Forelimb muscle (tissue), 1 donor: ENCODE data around the gene SLC6A6. TPM values are rescaled to one million over a fixed set of nuclear protein-coding genes. Genes with fewer than 3 reads are reported as not detected.

Experiments
- DNase-seq: peaks from one replicate; pipeline ENCODE4 v3.0.0-alpha.2; 2013; ENCODE audit warnings: low read depth
- polyA plus RNA-seq: library from polyadenylated mRNA; unstranded; fragments of 120-200 nt; gene quantifications from one replicate; pipeline ENCODE4 v1.2.1, GENCODE V29; 2013; ENCODE audit not compliant: insufficient read length

The SLC6A6 gene
- polyA plus RNA-seq, 1 donor = 4.9 TPM

GRCh38 chr3:14371573-14372474 lies 30.6 kb upstream of the SLC6A6 start:
- DNase-seq = no peak

GRCh38 chr3:14372587-14372986 lies 29.8 kb upstream of the SLC6A6 start:
- no peak for DNase-seq

- DNase-seq = no peak
These were observed 28.5 kb upstream of the SLC6A6 start for GRCh38 chr3:14373753-14374376.

- DNase-seq = no peak
These were observed 27.9 kb upstream of the SLC6A6 start for GRCh38 chr3:14374444-14374883.

- no peak for DNase-seq
These were observed 27.2 kb upstream of the SLC6A6 start for GRCh38 chr3:14375192-14375591.

- DNase-seq = no peak
These were observed 25.9 kb upstream of the SLC6A6 start for GRCh38 chr3:14376348-14377043.

GRCh38 chr3:14377044-14377837 lies 25.2 kb upstream of the SLC6A6 start:
- no peak for DNase-seq

GRCh38 chr3:14377838-14378169 lies 24.6 kb upstream of the SLC6A6 start:
- no peak for DNase-seq

GRCh38 chr3:14378415-14378814 lies 24.0 kb upstream of the SLC6A6 start:
- DNase-seq = no peak

- no peak for DNase-seq
These were observed 22.6 kb upstream of the SLC6A6 start for GRCh38 chr3:14379843-14380242.

- DNase-seq = no peak
These were observed 16.2 kb upstream of the SLC6A6 start for GRCh38 chr3:14386254-14386653.

GRCh38 chr3:14388201-14388600 lies 14.2 kb upstream of the SLC6A6 start:
- DNase-seq = no peak

- no peak for DNase-seq
These were observed 13.2 kb upstream of the SLC6A6 start for GRCh38 chr3:14389166-14389606.

GRCh38 chr3:14389716-14390115 lies 12.7 kb upstream of the SLC6A6 start:
- DNase-seq = no peak

- no peak for DNase-seq
These were observed 11.4 kb upstream of the SLC6A6 start for GRCh38 chr3:14391033-14391432.

GRCh38 chr3:14392231-14392630 lies 10.2 kb upstream of the SLC6A6 start:
- no peak for DNase-seq

- no peak for DNase-seq
These were observed 9.5 kb upstream of the SLC6A6 start for GRCh38 chr3:14392803-14393319.

- DNase-seq = no peak
These were observed 8.8 kb upstream of the SLC6A6 start for GRCh38 chr3:14393440-14394106.

GRCh38 chr3:14396031-14396692 lies 6.2 kb upstream of the SLC6A6 start:
- no peak for DNase-seq

GRCh38 chr3:14397046-14397445 lies 5.4 kb upstream of the SLC6A6 start:
- DNase-seq = no peak
